GM19035 (cell line): Measurements from ENCODE around the gene FUT9.

ENCODE experiments used
- ATAC-seq: cut with Tn5 transposase; IDR thresholded peaks from one replicate; pipeline ENCODE4 v1.9.1; 2021; ENCODE audit not compliant: unreplicated experiment

The FUT9 gene

GRCh38 chr6:96015518-96016333 lies at the start of gene FUT9:
Gene FUT9 (plus strand): TSS chr6:96015974. CDS start chr6:96203156, 187,182 bp downstream.
- ATAC-seq = no peak

GRCh38 chr6:95967594-95967993 lies 48.2 kb upstream of the FUT9 start:
- ATAC-seq = no peak

- no peak for ATAC-seq
Observed at GRCh38 chr6:95973976-95974375, 41.8 kb upstream of the FUT9 start.

GRCh38 chr6:95978230-95978629 lies 37.5 kb upstream of the FUT9 start:
- ATAC-seq = no peak

- no peak for ATAC-seq
Observed at GRCh38 chr6:95991906-95992305, 23.9 kb upstream of the FUT9 start.

GRCh38 chr6:95994151-95994550 lies 21.6 kb upstream of the FUT9 start:
- ATAC-seq = no peak

GRCh38 chr6:95998133-95998532 lies 17.6 kb upstream of the FUT9 start:
- ATAC-seq = no peak

GRCh38 chr6:96001891-96002575 lies 13.7 kb upstream of the FUT9 start:
- ATAC-seq = no peak

- ATAC-seq = no peak
Observed at GRCh38 chr6:96002576-96002910, 13.2 kb upstream of the FUT9 start.

- ATAC-seq = no peak
Observed at GRCh38 chr6:96002912-96003311, 12.9 kb upstream of the FUT9 start.

- no peak for ATAC-seq
Observed at GRCh38 chr6:96007663-96008062, 8.1 kb upstream of the FUT9 start.

- no peak for ATAC-seq
Observed at GRCh38 chr6:96013531-96013930, 2.2 kb upstream of the FUT9 start.

GRCh38 chr6:96014846-96015517 lies 792 bp upstream of the FUT9 start:
- ATAC-seq = no peak

- no peak for ATAC-seq
Observed at GRCh38 chr6:96016334-96017069, 728 bp downstream of the FUT9 start.

GRCh38 chr6:96017070-96017359 lies 1.2 kb downstream of the FUT9 start:
- ATAC-seq = no peak

- ATAC-seq = no peak
Observed at GRCh38 chr6:96022225-96022624, 6.5 kb downstream of the FUT9 start.

- ATAC-seq = no peak
Observed at GRCh38 chr6:96032661-96033060, 16.9 kb downstream of the FUT9 start.

GRCh38 chr6:96051555-96051954 lies 35.8 kb downstream of the FUT9 start:
- ATAC-seq = no peak

GRCh38 chr6:96058082-96058481 lies 42.3 kb downstream of the FUT9 start:
- no peak for ATAC-seq

GRCh38 chr6:96059586-96059985 lies 43.8 kb downstream of the FUT9 start:
- ATAC-seq = no peak

- ATAC-seq = no peak
Observed at GRCh38 chr6:96060249-96060648, 44.5 kb downstream of the FUT9 start.

GRCh38 chr6:96065213-96065612 lies 49.4 kb downstream of the FUT9 start:
- ATAC-seq = no peak
